GM21528 (cell line): ENCODE measurements around the gene ABCD1.

ENCODE experiments used
- ATAC-seq: cut with Tn5 transposase; IDR thresholded peaks from one replicate; pipeline ENCODE4 v1.9.1; 2021; ENCODE audit warnings: mild to moderate bottlenecking, moderate library complexity; ENCODE audit not compliant: unreplicated experiment, low FRiP score

Gene ABCD1

DNA sequence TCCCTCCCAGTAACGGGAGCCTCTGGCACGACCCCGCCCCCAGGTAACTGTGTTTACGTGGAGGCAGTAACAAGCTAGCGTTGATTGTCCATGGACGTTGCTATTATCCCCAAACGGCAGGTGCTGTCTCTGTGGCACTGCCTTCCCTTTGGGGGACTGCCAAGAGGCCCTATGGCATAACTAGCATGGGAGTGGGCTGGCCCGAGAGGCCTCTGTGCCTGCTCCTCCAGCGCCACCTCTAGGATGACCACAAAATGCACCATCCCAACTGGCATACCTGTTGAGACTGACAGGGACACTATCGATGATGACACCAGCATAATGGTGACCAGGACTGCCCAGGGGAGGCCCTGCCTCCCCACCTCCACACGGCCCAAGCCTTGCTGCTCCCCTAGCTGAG lies 57.7 kb downstream of the ABCD1 start:
- ATAC-seq, result no peak

DNA sequence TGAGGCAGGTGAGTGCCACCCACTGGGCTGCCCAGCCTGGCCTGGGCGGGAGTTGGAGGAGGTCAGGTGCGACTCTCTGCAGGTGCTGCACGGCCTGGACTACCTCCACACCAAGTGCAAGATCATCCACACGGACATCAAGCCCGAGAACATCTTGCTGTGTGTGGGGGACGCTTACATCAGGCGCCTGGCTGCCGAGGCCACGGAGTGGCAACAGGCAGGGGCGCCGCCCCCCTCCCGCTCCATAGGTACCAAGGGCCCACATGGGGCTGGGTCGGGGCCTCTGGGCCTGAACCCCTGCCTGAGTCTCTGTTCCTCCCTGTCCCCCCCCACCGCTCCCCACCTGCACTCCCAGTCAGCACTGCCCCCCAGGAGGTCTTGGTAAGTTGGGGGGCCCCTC lies 58.2 kb downstream of the ABCD1 start:
- ATAC-seq, result no peak

DNA sequence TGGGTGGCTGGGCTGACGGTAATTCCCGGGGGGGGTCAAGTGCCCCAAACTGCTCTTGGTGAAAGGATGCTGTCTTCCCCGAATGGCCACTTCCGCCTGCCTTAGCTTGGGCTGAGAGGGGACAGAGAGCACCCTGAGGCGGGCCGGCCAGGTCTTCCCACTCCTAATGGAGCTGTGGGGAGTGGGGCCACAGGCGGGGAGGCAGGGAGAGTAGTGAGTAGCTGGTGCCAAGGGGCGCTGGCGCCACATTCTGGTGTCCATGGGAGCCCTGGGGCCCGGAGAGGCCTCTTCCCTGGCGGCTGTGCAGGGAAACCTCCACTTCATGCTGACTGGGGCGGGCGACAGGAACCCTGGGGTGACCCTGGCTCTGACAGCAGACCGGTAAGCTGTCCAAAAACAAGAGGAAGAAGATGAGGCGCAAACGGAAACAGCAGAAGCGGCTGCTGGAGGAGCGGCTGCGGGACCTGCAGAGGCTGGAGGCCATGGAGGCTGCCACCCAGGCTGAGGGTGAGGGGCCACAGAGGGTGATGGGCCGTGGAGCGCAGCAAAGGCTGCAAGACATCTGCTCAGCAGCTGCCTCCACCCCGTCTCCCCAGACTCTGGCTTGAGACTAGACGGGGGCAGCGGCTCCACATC lies 58.8 kb downstream of the ABCD1 start:
- no peak for ATAC-seq

DNA sequence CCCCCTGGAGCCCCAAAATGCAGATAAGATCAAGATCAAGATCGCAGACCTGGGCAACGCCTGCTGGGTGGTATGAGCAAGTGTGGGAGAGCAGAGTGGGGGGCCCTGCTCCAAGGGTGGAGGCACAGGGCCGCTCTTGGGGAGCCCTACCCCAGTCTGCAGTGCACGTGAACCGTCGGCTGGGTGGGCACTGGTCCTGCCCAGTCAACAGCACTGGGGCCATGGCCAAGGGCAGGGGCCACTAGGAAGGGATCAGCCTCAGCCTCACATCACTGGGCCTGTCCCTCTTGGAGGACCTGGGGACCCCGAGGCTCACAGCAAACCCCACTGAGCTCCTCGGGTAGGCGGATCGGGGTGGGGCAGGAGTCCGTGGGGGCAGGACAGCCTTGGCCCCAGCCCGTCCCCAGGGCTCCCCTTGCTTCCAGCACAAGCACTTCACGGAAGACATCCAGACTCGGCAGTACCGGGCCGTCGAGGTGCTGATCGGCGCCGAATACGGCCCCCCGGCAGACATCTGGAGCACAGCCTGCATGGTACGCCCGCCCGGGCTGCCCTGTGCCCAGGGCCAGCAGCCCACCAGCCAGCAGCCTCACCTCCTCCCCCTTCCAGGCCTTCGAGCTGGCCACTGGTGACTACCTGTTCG lies 59.8 kb downstream of the ABCD1 start:
- no peak for ATAC-seq

DNA sequence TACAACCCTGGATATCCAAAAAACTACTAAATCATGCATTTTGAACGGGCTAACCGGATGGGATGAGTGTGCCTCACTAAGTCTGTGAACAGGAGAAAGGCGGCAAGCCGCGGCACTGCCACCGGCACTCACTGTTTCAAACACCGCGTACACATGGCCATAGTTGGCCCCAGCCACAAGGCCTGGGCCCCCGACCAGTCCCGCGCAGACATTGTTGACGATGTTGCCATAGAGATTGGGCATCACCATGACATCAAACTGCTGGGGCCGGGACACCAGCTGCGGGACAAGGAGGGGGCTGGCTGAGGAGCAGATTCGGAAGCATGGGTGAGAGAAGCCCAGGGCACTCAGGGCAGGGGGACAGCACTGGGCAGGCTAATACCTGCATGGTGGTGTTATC lies 62.0 kb downstream of the ABCD1 start:
- ATAC-seq, result no peak

DNA sequence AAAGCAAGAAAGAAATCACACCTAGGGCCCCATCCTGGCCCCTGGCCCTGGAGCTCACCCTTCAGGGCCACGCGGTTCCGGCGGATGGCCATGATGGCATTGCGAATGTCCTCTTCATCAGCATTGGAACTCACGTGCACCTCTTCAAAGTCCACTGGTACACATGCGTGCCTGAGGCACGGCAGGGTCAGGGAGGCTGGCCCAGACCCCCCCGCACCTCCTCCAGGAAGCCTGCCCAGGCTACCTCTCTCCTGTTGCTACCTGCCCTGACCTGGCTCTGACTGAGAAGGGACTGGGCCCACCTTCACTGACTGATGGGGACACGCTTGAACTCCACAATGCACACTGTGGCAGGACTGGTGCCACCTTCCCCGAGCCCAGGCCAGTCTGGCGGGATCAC lies 65.0 kb downstream of the ABCD1 start:
- no peak for ATAC-seq

DNA sequence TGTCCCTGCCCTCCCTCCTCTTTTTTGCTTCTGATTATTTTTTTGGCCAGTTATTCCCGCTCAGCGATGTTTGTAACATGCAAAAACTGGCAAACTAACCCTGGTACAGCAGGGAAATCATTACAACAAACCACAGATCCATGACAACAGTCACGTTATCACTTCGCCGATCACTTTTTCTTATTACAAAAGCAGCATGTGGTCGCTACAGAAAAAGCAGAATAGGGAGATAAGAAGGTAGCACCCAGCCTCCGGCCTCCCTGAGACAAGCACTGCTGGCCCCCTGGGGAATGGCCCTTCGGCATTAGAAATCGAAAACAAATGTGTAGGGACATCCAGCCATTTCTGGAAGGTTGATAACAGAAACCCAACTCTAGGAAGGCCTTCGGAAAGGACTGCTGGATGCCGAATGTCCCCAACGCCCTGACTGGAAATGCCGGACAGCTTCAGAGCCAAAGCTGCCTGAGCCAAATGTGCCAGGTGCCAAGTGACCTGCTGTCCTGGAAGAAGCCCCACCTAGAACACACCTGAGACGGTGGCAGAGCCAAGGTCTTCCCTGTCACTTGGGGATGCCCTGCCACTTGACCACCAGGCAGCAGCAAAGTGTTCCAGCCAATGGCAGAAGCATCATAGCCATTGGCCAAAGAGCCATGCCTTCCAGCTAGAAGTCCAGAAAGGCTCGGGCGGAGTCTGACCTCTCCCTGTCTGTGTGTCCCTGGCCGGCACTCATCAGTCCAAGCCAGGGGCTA lies 66.6 kb downstream of the ABCD1 start:
- ATAC-seq, result no peak

DNA sequence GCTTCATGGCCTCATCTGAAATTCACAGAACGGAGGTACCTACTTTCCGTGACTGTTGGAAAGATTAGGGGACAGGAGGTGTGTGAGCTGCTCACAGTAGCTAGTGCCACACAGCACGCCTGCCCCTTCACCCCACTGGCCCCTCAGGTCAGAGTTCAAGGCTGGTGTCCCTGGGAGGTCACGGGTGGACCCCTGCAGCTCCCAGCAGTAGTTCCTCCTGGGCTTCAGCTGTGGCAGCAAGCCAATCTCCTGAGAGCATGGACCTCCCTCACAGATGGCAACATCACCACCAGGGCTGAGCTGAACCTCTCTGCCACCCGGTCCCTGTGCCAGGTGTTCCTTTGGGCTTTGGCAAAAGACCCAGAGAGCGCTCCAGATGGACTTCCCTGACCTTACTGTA lies 67.7 kb downstream of the ABCD1 start:
- ATAC-seq, result no peak

DNA sequence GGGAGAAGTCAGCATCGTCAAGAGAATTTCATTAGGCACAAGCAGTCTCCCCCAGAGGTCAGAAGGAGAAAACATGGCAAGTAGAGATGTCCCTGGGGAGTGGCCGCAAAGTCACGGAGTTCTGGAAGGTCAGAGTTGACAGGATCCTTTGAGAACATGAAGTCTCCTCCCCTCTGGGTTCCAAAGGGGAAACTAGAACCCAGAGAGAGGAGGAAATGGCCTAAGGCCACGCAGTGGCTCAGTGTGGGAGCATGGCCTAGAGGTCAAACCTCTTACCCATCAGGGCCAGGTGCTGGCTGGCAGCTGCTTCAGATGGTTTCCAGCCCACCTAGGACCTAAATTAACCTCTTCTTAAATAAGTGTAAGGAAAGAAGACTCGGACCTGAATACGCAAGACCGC lies 68.6 kb downstream of the ABCD1 start:
- ATAC-seq, result no peak
